Measurements from ENCODE around the gene DNM2.

- TF ChIP-seq CTCF (conservative IDR thresholded peaks at IDR 0.05) (no peak), EZH2 (IDR thresholded peaks at IDR 0.05; ENCODE audit: low read depth) (no peak)
These were observed 134.4 kb downstream of the DNM2 start for GRCh38 chr19:10852098-10852800.

Measured in PC-9 (cell line).